ENCODE data around the gene FAM83G.

DNA sequence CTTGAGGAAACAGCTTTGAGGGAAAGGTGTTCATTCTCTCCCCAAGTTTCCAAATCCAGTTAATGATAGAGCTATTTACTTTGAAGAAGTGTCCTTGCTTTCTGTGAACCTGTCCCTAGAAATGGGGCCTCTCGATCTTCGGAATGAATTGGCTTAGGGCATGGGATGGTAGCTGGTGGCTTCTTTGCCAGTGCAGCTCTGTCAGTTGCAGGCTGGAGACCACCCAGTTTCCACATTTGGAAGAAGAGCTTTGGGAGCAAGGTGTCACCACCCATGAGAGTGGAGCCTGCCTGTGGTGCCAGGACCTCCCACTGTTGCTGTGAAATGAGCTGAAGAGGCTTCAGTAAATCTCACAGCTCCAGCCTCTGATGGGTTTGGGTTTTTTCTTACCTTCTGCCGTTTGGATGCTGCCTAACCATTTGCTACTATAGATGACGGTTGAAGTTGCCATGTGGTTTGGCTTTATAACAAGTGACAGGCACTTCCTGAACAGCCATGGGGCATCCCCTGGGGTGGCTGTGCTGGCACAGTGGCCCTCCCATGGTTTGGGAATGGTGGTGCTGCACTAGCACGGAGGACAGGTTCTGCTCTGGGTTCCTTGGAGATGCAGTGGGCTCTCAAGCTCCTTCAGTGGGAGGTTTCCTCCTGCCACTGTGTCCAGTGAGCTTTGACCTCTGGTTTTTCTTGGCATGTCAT lies 72.1 kb downstream of the FAM83G start:
- TF ChIP-seq, protein P1, sequence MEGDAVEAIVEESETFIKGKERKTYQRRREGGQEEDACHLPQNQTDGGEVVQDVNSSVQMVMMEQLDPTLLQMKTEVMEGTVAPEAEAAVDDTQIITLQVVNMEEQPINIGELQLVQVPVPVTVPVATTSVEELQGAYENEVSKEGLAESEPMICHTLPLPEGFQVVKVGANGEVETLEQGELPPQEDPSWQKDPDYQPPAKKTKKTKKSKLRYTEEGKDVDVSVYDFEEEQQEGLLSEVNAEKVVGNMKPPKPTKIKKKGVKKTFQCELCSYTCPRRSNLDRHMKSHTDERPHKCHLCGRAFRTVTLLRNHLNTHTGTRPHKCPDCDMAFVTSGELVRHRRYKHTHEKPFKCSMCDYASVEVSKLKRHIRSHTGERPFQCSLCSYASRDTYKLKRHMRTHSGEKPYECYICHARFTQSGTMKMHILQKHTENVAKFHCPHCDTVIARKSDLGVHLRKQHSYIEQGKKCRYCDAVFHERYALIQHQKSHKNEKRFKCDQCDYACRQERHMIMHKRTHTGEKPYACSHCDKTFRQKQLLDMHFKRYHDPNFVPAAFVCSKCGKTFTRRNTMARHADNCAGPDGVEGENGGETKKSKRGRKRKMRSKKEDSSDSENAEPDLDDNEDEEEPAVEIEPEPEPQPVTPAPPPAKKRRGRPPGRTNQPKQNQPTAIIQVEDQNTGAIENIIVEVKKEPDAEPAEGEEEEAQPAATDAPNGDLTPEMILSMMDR (conservative IDR thresholded peaks at IDR 0.05; ENCODE audit: low read length): no peak
- no peak for TF ChIP-seq EZH2phosphoT487 (IDR thresholded peaks at IDR 0.05; ENCODE audit: borderline replicate concordance)

Data from Loucy (cell line).